ENCODE measurements around the gene IGSF11. TPM values are rescaled to one million over a fixed set of nuclear protein-coding genes. Genes with fewer than 3 reads are reported as not detected.
"Not testable (repeated sequence)": the region's sequence is repeated elsewhere in the genome, so short reads cannot be mapped to it uniquely, and the experiment has no call there.

IGSF11 gene
- polyA plus RNA-seq, 3 donors = 3.8 to 5.9 (median 4.3) TPM

- DNase-seq = no peak
Observed at GRCh38 chr3:118886708-118887107, 147.9 kb downstream of the IGSF11 start.

DNA sequence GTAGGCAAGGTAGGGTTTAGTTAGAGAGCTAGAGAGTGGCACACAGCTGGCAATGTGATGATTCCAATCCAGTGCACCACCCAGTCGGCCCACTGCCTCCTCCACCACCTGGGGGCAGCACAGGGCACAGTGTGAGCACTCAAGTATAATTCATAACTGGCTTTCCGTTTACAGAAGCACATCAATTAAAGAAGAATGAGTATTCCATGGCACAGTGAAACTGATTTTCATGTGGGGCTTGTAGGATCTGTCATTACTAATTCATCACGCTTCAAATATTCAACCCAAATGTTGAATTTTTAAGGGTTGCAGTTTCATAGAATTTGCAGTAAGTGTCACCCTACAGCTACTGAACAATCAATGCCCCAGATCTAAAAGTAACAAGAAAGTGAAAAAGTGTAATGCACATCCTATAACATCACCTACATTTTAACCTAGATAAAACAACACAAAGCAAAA, 149.9 kb downstream of the IGSF11 start:
- DNase-seq = peak; percentile 31

GRCh38 chr3:118882353-118882947, 152.2 kb downstream of the IGSF11 start:
- peak; percentile 43 for DNase-seq

DNA sequence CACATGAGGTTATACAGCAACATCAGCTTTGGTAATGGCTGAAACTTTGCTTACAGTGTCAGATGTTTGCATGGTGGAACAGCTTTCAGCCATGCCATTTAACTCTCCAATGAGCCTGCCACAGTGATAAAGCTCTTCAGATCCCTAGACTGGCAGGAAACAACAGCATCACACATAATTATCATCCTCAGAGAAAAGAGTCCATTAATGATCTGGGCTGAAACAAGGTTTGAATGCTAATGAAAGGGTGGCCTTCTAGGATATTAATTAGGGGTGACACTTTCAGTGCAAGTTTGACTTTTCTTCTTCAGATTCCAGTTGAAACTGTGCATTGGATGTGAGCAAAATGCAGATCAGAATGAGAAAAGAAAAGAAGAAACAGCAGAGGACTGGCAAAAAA, 166.6 kb downstream of the IGSF11 start:
- no peak for DNase-seq

GRCh38 chr3:118863731-118864322, 170.8 kb downstream of the IGSF11 start:
- no peak for DNase-seq

GRCh38 chr3:118859950-118860349, 174.7 kb downstream of the IGSF11 start:
- DNase-seq = no peak

GRCh38 chr3:118851466-118852193, 183.0 kb downstream of the IGSF11 start:
- not testable (repeated sequence) for DNase-seq

GRCh38 chr3:118850687-118851086, 184.0 kb downstream of the IGSF11 start:
- DNase-seq = no peak

Other genes with a start within 250 kb of the IGSF11 start
- not detected for gene TEX55, start 111.3 kb upstream of the IGSF11 start, polyA plus RNA-seq (ENCODE audit: insufficient read length in 3 of 3)
- gene UPK1B, start 138.8 kb upstream of the IGSF11 start, polyA plus RNA-seq (ENCODE audit: insufficient read length in 3 of 3) = 10 to 100 TPM in 1 of 3 donors, 1 to 10 TPM in 2; 7.1 to 13.2 (median 9.1) TPM
- gene B4GALT4, start 206.0 kb upstream of the IGSF11 start, polyA plus RNA-seq (ENCODE audit: insufficient read length in 3 of 3) = 10 to 100 TPM; 30.8 to 37.9 (median 31.5) TPM

Data from renal pelvis (tissue), 4 donors.